ENCODE results near the gene MRPS22.

DNA sequence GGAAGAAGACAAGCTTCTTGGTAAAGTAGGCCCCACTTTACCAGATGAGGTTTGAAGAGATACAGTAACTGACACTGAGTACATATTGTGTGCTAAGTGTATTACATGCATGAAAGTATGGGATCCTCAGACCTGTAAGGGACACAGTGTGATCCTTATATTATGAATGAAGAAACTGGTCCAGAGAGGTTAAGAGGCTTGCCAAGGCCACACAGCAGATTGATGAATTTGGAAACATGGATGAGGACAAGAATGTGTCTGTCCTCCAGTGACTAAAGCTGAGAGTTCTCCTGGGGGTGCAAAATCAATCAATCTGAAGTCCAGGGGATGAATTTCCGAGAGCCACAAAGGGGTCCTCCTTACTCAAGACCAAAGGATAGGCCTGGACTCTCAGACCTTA lies 31.4 kb upstream of the MRPS22 start:
- TF ChIP-seq TAF1 (conservative IDR thresholded peaks at IDR 0.05) (no peak), RAD21 (IDR thresholded peaks at IDR 0.05) (no peak), SP1 (IDR thresholded peaks at IDR 0.05) (no peak), MAX (IDR thresholded peaks at IDR 0.05) (no peak), YY1 (IDR thresholded peaks at IDR 0.05) (no peak), REST (IDR thresholded peaks at IDR 0.05) (no peak), GABPA (IDR thresholded peaks at IDR 0.05 in 1 of 2, conservative IDR thresholded peaks at IDR 0.05 in 1 of 2) (no peak), RXRA (IDR thresholded peaks at IDR 0.05) (no peak), JUND (IDR thresholded peaks at IDR 0.05) (no peak), FOXA1 (IDR thresholded peaks at IDR 0.05) (no peak)
- TF ChIP-seq, protein P1, sequence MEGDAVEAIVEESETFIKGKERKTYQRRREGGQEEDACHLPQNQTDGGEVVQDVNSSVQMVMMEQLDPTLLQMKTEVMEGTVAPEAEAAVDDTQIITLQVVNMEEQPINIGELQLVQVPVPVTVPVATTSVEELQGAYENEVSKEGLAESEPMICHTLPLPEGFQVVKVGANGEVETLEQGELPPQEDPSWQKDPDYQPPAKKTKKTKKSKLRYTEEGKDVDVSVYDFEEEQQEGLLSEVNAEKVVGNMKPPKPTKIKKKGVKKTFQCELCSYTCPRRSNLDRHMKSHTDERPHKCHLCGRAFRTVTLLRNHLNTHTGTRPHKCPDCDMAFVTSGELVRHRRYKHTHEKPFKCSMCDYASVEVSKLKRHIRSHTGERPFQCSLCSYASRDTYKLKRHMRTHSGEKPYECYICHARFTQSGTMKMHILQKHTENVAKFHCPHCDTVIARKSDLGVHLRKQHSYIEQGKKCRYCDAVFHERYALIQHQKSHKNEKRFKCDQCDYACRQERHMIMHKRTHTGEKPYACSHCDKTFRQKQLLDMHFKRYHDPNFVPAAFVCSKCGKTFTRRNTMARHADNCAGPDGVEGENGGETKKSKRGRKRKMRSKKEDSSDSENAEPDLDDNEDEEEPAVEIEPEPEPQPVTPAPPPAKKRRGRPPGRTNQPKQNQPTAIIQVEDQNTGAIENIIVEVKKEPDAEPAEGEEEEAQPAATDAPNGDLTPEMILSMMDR (IDR thresholded peaks at IDR 0.05; ENCODE audit: low read depth, low read length, missing input control), result no peak
- TF ChIP-seq, protein P2, sequence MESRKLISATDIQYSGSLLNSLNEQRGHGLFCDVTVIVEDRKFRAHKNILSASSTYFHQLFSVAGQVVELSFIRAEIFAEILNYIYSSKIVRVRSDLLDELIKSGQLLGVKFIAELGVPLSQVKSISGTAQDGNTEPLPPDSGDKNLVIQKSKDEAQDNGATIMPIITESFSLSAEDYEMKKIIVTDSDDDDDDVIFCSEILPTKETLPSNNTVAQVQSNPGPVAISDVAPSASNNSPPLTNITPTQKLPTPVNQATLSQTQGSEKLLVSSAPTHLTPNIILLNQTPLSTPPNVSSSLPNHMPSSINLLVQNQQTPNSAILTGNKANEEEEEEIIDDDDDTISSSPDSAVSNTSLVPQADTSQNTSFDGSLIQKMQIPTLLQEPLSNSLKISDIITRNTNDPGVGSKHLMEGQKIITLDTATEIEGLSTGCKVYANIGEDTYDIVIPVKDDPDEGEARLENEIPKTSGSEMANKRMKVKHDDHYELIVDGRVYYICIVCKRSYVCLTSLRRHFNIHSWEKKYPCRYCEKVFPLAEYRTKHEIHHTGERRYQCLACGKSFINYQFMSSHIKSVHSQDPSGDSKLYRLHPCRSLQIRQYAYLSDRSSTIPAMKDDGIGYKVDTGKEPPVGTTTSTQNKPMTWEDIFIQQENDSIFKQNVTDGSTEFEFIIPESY (IDR thresholded peaks at IDR 0.05), result no peak
- TF ChIP-seq, protein P3, sequence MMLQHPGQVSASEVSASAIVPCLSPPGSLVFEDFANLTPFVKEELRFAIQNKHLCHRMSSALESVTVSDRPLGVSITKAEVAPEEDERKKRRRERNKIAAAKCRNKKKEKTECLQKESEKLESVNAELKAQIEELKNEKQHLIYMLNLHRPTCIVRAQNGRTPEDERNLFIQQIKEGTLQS (IDR thresholded peaks at IDR 0.05), result no peak

Data from liver (tissue), 3 donors.